NK-92 treated with Interleukin-12 subunit alpha and Interleukin-12 subunit beta, amount 100 ng/mL, for 24 hours (cell line): Measurements from ENCODE around the gene RYR1.

Experiments used
- DNase-seq: peaks from one replicate; lab custom pipeline; 2025; lab: John Stamatoyannopoulos, UW

Gene RYR1

DNA sequence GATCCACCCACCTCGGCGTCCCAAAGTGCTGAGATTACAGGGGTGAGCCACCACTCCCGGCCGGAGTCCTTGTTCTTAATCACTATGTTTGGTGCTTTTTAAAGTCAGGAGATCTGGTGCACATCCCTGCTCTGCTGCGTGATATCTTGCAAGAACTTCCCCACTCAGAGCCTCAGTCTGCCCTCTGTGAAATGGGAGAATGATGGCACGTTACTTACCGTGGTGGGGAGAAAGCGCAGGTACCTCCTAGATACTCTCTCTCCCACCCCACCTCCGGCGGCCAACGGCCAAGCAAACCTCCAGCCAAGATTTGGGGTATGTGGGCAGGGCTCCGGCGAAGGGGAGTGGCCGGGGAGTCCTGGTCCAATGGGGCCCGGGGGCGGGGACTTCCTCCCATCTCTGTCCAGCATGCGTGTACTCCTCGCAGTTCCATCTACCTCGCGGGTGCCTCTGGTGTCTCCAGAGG is at the start of gene RYR1:
TSS of gene RYR1 (plus strand) at position 424 of the 466 bp plus-strand sequence. CDS start 139 bp downstream, outside the sequence.
- DNase-seq = no peak

DNA sequence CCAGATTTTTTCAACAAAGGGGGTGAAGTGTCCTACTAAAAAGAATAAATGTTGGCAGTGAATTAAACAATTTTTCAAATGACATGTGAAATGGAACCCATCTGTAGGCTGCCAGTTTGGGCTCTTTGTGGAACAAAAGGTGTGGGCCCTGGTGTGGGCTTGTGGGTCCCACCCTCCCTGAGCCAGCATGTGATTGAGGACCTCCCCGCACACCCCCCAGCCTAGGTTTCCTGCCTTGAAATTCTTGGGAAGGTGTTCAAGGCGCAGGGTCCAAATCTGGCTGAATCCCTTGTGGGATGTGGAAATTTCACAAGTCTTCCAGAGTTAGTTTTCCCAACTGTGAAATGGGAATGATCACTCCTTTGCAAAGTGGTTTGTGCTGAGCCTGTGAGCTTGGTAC is 49.7 kb upstream of the RYR1 start:
- DNase-seq = no peak

DNA sequence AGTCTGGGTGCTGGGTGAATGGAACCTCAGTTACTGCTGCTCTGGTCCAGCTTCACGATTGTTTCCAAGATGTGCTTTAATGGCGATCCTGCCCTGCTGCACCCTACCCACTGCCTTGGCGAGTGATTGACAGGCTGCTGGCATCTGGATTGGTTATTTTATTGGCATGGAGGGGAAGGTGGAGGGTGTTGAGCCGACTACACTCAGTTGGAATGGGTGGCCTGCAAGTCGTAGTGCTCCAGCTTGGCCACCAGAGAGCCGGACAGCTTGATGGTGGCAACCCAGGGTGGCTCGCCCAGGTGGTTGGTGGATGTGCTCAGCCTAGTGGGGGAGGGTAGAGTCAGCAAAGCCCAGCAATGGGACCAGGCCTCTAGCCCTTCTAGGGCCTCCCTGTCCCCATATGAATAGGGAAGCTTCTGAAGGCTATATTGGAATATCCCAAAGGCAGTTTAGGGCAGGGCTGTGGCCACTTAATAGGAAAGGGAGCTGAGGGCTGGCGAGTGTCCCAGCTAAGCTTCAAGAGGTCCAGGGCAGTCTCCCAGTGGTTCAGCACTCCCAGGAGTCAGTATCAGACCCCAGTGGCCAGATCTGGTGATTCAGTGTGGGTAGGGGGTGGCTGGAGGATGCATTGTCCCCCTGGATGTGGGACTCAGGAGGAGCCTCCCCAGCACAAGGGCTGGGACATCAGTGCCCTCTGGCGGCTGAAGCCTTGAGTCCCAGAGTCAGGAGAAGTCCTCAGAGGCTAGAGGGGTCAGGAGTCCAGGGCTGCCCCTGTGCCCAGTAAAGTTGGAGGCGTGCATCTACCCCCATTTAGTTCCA is 49.1 kb upstream of the RYR1 start:
- no peak for DNase-seq

DNA sequence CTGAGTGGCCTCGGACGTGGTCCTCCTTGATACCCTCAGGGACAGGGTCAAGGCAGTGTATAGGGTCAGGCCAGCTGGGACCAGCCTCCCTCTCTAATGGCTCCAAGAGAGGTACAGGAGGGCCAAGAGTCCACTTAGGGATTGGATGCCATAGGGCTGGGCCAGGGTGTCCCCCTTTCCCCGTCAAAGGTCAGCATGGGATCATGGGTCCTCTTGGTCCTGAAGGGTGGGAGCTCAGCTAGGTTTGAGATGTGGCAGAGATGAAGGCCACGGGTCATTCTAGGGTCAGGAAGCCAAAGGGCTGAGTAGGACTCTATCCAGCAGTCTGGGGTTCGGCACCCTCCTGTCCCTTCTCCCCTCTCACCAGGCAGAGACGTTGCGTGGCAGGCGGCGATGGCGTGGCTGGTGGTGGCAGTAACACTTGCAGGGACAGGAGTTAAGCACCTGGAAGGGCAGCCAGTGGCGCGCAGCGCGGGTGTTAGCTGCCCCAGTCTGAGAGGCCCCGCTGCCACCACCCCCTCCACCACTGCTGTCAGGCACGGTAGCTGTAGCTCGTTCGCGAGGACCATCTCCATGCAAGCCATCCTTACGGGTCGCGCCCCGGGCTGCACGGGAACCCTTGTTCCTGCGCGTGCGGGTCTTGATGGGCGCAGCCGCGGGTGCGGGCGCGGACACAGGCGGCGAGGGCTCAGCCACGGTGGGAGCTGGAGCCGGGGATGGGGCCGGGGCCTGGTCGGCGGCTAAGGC is 48.3 kb upstream of the RYR1 start:
- no peak for DNase-seq

DNA sequence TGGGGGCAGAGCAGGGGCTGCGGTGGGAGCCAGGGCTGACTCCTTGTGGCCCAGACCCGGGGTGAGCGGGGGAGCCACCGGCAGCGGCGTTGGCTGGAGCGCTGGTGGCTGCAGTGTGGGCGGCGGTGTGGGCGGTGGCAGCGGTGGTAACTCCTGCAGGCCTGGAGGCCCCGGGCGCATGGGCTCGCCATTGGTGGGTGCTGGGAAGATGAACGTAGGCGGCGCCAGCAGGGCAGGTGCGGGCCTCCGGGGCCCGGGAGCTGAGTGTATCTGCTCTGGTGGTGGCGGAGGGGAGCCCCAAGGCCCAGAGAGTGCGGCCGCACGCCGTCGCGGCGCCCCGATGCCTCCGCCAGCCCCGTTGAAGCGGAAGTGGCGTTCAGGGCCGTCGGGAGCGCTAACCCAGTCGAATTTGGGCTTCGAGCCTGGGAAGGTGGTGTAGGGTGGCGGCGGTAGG is 47.7 kb upstream of the RYR1 start:
- DNase-seq = no peak

DNA sequence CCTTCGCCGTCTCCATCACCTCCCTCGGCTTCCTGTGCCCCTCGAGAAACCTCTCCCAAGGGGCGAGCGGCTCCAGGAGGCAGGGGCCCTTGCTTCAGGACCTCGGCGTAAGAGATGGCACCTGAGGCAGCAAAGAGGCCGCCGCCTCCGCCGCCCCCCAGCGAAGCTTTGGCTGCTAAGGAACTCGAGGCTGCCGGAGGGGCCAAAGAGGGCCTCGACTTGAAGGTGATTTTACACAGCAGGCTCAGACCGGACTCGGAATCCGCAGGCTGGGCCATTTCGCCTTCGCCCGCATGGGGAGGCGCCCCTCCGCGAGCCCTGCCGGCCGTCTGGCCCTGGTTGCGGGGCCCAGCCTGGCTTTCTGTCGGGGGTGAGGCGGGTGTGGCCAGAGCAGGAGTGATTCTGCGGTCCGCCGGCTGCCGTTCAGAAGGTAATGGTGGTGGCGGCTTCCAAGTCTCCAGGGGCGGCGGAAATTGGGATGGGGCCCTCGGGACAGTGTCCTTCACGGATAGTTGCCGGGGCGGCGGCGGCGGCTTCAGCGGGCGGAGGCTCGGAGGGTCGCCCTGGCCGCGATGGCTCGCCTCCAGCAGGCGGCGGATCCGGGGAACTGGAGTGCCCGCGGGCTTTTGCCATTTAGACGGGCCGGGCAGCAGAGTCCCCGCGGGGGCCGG is 47.1 kb upstream of the RYR1 start:
- no peak for DNase-seq

DNA sequence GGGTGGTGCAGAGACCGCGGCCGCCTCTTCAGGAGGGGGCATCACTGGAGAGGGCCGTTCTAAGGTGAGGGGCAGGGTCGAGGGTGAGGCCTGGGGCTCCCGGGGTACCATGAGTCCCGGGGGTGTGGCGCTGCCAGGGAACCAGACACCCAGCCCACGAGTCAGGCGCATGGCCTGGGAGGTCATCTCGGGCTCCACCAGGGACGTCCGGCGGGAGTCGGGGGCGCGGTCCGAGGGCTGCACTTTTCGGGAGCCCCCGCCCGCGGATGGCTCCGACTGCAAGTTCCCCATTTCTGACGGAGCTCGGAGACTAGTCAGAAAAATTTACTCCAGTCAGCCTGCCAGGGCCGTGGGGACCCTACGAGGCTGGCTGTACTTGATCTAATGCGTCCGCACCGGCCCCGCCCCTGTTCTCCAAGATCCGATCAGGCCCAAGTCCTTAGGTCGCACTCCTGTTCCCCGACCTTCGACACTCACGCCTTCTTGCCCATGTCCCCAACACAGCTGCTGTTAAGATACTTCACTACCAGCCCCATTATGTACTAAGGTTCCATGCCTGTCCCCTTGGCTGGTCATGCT is 46.4 kb upstream of the RYR1 start:
- DNase-seq = no peak

DNA sequence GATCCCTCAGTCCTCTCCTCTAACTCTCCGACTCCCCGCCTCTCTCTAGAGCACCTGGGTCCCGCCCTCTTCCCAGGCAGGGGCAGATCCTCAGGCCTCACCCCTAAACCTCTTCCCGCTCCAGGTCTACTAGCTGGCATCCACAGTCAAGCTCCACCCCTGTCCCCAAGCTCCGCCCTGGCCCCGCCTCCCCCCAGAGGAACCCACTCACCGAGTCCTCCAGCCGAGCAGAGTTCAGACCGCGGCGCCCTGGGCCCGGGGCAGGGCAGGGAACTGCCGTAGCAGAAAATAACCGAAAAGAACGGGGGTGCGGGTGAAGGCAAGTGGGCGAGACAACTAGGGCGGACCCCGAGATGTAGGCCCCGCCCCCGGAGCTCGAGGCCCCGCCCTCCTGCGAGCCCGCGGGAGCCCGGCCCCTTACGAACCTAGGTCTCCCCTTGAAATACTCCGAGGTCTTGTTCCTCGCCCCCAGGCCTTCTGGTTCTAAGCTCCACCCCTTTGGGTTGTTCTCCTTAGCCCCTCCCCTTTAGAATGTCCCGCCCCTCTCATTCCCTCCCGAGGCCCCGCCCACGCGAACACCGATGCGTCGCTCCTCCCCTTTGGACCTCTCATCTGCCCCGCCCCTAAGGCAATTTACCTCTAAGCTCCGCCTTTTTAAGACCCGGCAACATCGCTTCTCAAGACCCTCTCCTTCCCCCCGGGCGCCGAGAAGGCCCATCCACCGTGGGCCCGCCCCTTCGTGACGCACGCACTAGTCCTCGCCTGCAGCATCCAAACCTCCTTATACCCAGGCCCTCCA is 45.7 kb upstream of the RYR1 start, which contains the start of gene GGN:
TSS of gene GGN (minus strand) at position 485 of the 799 bp plus-strand sequence. CDS start 773 bp downstream, outside the sequence.
- no peak for DNase-seq

DNA sequence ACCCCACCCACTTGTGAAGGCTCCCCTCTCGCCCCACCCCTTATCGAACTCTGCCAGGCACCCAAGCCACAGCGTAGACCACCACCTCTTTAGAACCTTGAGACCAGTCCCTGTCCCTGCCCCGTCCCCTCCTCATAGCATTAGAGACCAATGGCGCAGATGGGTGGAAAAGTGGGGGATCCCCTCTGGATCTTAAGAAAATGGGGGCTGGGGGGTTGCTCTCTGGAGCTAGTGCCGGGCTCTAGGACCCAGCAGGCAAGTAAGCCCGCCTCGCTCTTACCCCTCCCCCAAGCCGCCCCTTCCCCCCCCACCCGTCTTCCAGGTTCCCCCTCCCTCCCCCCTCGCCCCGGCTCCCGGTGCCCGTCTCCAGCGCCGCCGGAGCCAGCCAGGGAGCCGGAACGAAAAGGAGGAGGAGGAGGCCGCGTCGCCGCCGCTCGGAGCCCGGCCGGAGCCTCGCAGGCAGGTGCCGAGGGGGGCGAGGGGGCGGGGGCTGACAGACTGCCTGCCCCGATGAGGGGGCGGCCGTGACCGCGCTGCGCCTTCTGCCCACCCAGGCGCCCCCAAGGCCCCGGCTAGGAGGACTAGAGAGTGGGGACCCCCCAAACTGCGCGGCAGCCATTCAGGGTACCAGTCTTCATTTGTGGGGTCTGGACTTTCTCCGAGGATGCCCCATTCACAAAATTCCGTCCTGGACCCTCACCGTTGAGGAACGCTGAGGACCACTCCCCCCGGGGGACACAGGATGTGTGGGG is 45.0 kb upstream of the RYR1 start, which contains the start of gene SPRED3:
TSS of gene SPRED3 (plus strand) at position 349 of the 752 bp plus-strand sequence. CDS start 1,606 bp downstream, outside the sequence.
- no peak for DNase-seq

DNA sequence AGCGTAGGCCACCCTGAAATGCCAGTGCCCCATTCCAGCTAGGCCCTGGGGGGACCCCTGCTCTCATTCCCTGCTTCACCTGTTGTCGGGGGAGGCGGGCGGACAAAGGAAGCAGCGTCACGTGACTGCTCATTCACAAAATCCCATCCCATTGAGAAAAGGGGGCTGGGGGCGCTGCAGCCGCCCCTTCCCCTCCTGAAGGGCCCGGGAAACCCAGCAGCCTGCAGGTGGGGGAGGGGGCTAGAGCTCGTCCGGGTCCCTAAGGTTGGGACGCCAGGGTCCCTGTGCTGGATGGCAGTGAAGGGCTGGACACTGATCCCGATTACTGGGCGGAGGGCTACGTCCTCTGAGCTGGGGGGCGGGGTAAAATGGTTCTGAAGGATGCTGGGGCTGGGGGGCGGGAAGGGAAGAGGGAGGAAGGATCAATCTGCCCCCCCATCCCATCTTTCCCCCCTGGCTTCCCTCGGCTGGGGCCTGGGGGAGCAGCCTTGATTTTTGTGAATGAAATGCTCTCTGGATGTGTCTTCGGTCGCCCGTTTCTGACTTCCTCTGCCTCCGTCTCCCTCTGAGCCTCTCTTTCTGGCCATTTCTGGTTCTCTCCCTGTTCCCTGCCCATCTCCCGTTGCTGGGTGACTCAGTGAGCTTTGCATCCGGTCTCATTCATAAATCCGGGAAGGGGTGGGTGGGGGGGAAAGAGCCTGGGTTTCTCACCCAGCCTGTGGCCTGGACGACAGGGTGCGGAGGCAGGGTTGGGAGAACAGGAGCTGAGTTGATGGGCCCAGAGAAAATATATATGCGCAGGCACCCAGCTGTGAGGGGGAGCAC is 44.2 kb upstream of the RYR1 start:
- DNase-seq = no peak

DNA sequence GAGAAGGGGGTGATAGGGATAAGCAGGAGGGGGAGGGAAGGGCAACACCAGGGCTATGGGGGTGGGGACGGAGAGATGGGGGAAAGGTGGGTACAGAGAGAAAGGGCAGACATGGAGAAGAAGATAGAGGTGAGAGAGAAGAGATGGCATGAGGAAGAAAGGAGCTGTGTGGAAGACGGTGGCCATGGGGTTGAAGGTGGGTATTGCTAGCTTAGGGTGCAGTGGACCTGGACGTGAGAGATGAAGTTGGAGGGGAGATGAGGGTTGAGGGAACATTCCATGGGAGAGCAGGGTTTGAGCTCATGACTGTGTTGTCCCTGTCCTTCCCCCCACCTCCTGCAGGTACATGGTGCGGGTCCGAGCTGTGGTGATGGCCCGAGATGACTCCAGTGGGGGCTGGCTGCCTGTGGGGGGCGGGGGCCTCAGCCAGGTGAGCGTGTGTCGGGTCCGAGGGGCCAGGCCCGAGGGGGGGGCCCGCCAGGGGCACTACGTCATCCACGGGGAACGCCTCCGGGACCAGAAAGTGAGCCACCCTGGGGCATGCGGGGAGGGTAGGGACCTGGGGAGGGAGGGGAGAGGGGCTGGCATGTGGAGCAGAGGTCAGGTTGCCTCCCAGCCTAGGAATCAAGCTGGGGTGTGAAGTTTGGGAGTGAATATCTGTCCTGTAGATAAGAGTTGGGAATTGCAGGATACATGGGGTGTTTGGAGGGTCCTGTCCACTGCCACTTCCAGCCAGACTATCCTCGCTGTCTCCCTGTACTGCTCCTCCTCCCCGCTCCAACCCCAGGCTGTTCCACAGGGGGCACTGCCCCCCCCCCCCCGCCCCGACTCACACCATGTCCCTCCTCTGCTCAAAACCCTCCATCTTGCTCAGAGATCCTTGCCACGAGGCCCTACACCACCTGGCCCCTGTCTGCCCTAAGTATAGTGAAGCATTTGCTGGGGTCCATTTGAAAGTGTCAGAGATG is 43.2 kb upstream of the RYR1 start:
- no peak for DNase-seq

DNA sequence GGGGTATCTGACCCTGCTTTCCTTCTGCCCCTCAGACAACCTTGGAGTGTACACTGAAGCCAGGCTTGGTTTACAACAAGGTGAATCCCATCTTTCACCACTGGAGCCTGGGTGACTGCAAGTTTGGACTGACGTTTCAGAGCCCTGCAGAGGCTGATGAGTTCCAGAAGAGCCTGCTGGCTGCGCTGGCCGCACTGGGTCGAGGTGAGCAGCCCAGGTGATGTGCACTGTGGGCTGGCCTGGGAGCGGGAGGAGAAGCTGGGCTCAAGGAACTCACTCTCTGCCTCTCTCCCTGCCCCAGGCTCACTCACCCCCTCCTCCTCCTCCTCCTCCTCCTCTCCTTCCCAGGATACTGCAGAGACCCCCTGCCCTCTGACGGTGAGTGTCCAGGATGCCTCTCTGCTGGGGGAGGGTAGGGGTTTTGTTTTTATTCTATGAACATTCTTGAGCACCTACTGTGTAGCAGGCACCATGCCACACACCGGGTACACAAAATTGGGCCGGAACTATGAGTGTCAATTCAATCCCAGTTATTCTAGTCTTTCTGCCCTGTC is 41.5 kb upstream of the RYR1 start:
- DNase-seq = no peak

DNA sequence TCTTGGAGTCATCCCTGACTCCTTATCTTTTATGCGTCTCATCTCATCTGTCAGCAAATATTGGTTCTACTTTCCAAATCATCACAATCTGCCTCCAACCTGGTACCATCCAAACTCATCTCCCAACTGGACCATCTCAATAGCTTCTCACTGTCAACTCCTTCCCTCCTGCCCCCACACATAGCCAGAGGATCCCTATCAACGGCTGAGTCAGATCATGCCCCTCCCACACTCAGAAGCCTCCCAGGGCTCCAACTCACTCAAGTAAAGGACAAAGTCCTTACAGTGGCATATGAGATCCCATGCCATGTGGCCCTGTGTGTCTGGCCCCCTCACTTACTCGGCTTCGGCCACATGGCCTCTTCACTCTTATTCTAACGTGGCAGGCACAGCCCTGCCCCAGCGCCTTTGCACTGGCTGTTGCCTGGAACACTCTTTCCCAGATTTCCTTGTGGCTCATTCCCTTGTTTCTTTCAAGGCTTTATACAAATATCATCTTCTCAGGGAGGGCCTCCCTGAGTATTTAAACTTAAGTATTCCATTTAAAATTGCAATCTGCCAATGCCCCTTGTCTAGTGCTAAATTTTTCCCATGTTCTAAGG is 40.7 kb upstream of the RYR1 start:
- no peak for DNase-seq

DNA sequence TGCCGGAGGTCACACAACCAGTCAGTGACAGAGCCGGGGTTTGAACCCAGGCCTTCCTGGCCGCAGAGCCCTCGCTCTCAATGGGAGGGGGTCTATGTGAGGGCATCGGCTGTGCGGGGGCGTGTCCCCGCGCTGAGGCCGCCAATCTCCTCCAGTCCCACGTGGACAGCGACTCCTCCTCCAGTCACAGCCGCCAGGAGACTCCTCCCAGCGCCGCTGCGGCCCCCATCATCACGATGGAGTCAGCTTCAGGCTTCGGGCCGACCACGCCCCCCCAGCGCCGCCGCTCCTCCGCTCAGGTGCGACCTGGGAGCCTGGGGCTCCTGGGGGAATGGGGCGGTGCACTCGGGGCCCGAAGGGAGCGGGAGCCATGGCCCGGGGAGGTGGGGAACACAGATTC is 39.0 kb upstream of the RYR1 start:
- no peak for DNase-seq

DNA sequence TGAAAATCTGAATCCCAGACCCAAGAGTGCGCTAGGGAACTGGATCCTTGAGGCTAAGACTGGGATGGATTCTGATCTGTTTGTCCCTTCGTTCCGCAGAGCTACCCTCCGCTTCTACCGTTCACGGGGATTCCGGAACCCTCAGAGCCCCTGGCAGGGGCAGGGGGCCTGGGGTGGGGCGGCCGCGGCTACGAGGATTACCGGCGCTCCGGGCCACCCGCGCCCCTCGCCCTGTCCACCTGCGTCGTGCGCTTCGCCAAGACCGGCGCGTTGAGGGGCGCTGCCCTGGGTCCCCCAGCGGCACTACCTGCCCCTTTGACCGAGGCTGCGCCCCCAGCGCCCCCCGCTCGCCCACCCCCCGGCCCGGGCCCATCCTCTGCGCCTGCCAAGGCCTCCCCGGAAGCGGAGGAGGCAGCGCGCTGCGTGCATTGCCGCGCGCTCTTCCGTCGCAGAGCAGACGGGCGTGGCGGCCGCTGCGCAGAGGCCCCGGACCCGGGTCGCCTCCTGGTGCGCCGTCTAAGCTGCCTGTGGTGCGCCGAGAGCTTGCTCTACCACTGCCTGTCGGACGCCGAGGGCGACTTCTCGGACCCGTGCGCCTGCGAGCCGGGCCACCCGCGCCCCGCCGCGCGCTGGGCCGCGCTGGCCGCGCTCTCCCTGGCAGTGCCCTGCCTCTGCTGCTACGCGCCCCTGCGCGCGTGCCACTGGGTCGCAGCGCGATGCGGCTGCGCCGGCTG is 37.9 kb upstream of the RYR1 start:
- DNase-seq = no peak

DNA sequence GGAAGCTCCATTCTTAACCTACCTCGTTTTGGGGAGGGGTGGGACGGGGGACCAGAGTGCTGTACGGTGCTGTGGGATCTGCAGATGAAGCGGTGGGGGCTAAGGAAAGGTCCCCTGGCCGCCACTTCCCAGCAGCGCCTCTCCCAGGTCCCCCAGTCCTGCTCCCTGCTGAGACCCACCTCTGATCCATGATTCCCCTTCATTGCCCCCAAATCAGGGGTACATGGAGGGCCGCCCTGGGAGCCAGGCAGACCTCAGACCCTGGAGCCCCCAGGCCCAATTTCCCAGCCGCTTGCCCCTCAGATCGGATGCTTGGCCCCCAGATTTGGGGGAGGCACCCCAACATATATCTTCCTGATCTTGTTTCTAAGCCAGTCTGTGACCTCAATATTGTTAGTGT is 34.4 kb upstream of the RYR1 start:
- no peak for DNase-seq

DNA sequence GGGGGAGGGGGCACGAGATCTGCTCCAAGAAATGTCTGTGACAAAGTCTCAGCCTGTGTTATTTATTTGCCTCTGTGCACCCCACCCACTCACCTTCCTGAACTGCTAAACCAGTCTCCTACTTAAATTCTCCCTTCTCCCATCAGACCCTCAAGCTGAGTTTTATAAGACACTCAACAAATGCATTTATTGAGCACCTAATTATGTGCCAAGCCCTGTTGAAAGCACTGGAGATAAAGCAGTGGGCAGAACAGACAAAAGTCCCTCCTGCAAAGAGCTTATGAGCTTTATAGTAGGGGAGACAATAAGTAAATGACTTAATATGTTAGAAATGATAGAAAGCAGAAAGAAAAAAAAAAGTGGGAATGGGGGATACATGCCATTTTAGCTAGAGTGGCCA is 34.0 kb upstream of the RYR1 start:
- DNase-seq = no peak
